ENCODE results near the gene EIF2S3. TPM values are rescaled to one million over a fixed set of nuclear protein-coding genes. Genes with fewer than 3 reads are reported as not detected.

The EIF2S3 gene
- total and polyA plus RNA-seq, 2 of the 13 experiments (the other 11 are each of a cell fraction or from before 2014, with no cell fraction given) = 61.0 to 183 TPM

DNA sequence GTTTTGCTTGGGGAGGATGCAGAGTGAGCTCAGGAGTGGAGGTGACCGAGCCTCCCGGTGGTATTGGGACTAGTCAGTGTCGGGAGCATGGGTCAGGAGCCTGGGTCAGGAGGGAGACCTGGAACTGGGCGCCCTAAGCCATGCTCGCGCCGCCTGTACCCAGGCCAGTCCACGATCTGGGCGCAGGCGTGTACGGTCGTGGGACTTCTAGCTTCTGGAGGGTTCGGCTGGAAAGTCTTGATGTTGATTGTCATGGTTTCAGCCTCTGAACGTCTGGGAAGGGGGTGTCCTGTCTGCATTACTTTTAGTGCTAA is 244 bp downstream of the EIF2S3 start (continued):
- TF ChIP-seq POLR2AphosphoS2 (IDR thresholded peaks at IDR 0.05; ENCODE audit: low read depth, low read length) = no peak
- TF ChIP-seq, protein P1, sequence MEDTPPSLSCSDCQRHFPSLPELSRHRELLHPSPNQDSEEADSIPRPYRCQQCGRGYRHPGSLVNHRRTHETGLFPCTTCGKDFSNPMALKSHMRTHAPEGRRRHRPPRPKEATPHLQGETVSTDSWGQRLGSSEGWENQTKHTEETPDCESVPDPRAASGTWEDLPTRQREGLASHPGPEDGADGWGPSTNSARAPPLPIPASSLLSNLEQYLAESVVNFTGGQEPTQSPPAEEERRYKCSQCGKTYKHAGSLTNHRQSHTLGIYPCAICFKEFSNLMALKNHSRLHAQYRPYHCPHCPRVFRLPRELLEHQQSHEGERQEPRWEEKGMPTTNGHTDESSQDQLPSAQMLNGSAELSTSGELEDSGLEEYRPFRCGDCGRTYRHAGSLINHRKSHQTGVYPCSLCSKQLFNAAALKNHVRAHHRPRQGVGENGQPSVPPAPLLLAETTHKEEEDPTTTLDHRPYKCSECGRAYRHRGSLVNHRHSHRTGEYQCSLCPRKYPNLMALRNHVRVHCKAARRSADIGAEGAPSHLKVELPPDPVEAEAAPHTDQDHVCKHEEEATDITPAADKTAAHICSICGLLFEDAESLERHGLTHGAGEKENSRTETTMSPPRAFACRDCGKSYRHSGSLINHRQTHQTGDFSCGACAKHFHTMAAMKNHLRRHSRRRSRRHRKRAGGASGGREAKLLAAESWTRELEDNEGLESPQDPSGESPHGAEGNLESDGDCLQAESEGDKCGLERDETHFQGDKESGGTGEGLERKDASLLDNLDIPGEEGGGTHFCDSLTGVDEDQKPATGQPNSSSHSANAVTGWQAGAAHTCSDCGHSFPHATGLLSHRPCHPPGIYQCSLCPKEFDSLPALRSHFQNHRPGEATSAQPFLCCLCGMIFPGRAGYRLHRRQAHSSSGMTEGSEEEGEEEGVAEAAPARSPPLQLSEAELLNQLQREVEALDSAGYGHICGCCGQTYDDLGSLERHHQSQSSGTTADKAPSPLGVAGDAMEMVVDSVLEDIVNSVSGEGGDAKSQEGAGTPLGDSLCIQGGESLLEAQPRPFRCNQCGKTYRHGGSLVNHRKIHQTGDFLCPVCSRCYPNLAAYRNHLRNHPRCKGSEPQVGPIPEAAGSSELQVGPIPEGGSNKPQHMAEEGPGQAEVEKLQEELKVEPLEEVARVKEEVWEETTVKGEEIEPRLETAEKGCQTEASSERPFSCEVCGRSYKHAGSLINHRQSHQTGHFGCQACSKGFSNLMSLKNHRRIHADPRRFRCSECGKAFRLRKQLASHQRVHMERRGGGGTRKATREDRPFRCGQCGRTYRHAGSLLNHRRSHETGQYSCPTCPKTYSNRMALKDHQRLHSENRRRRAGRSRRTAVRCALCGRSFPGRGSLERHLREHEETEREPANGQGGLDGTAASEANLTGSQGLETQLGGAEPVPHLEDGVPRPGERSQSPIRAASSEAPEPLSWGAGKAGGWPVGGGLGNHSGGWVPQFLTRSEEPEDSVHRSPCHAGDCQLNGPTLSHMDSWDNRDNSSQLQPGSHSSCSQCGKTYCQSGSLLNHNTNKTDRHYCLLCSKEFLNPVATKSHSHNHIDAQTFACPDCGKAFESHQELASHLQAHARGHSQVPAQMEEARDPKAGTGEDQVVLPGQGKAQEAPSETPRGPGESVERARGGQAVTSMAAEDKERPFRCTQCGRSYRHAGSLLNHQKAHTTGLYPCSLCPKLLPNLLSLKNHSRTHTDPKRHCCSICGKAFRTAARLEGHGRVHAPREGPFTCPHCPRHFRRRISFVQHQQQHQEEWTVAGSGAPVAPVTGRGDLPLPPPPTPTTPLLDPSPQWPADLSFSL (CRISPR knock-in tag; IDR thresholded peaks at IDR 0.05) = no peak
- TF ChIP-seq KDM2A (CRISPR knock-in tag; IDR thresholded peaks at IDR 0.05; ENCODE audit: borderline replicate concordance, low read depth) = no peak
- TF ChIP-seq NFYC (CRISPR knock-in tag; IDR thresholded peaks at IDR 0.05) = no peak
- TF ChIP-seq GTF2F1 (IDR thresholded peaks at IDR 0.05; ENCODE audit: low read length) = no peak
- TF ChIP-seq TEAD3 (CRISPR knock-in tag; optimal IDR thresholded peaks at IDR 0.05; ENCODE audit: borderline replicate concordance) = no peak
- TF ChIP-seq, protein P2, sequence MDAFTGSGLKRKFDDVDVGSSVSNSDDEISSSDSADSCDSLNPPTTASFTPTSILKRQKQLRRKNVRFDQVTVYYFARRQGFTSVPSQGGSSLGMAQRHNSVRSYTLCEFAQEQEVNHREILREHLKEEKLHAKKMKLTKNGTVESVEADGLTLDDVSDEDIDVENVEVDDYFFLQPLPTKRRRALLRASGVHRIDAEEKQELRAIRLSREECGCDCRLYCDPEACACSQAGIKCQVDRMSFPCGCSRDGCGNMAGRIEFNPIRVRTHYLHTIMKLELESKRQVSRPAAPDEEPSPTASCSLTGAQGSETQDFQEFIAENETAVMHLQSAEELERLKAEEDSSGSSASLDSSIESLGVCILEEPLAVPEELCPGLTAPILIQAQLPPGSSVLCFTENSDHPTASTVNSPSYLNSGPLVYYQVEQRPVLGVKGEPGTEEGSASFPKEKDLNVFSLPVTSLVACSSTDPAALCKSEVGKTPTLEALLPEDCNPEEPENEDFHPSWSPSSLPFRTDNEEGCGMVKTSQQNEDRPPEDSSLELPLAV (CRISPR knock-in tag; conservative IDR thresholded peaks at IDR 0.05; ENCODE audit: low read depth) = no peak
- no peak for TF ChIP-seq ZBTB42 (CRISPR knock-in tag; IDR thresholded peaks at IDR 0.05)
- TF ChIP-seq ZNF451 (CRISPR knock-in tag; IDR thresholded peaks at IDR 0.05) = no peak
- no peak for TF ChIP-seq POLR2G (IDR thresholded peaks at IDR 0.05; ENCODE audit: low read depth, low read length)
- TF ChIP-seq, protein P3, sequence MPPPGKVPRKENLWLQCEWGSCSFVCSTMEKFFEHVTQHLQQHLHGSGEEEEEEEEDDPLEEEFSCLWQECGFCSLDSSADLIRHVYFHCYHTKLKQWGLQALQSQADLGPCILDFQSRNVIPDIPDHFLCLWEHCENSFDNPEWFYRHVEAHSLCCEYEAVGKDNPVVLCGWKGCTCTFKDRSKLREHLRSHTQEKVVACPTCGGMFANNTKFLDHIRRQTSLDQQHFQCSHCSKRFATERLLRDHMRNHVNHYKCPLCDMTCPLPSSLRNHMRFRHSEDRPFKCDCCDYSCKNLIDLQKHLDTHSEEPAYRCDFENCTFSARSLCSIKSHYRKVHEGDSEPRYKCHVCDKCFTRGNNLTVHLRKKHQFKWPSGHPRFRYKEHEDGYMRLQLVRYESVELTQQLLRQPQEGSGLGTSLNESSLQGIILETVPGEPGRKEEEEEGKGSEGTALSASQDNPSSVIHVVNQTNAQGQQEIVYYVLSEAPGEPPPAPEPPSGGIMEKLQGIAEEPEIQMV (CRISPR knock-in tag; IDR thresholded peaks at IDR 0.05; ENCODE audit: low read depth) = no peak
- 0 out of 2 replicates have a peak, but pooled peaks have one; percentile 39 for TF ChIP-seq NRL (CRISPR knock-in tag; IDR thresholded peaks at IDR 0.05; ENCODE audit: borderline replicate concordance)
- TF ChIP-seq, protein P4, sequence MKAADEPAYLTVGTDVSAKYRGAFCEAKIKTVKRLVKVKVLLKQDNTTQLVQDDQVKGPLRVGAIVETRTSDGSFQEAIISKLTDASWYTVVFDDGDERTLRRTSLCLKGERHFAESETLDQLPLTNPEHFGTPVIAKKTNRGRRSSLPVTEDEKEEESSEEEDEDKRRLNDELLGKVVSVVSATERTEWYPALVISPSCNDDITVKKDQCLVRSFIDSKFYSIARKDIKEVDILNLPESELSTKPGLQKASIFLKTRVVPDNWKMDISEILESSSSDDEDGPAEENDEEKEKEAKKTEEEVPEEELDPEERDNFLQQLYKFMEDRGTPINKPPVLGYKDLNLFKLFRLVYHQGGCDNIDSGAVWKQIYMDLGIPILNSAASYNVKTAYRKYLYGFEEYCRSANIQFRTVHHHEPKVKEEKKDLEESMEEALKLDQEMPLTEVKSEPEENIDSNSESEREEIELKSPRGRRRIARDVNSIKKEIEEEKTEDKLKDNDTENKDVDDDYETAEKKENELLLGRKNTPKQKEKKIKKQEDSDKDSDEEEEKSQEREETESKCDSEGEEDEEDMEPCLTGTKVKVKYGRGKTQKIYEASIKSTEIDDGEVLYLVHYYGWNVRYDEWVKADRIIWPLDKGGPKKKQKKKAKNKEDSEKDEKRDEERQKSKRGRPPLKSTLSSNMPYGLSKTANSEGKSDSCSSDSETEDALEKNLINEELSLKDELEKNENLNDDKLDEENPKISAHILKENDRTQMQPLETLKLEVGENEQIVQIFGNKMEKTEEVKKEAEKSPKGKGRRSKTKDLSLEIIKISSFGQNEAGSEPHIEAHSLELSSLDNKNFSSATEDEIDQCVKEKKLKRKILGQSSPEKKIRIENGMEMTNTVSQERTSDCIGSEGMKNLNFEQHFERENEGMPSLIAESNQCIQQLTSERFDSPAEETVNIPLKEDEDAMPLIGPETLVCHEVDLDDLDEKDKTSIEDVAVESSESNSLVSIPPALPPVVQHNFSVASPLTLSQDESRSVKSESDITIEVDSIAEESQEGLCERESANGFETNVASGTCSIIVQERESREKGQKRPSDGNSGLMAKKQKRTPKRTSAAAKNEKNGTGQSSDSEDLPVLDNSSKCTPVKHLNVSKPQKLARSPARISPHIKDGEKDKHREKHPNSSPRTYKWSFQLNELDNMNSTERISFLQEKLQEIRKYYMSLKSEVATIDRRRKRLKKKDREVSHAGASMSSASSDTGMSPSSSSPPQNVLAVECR (CRISPR knock-in tag; IDR thresholded peaks at IDR 0.05; ENCODE audit: borderline replicate concordance) = peak; percentile 48; the same call in 1 of the 2 replicates
- TF ChIP-seq, protein P5, sequence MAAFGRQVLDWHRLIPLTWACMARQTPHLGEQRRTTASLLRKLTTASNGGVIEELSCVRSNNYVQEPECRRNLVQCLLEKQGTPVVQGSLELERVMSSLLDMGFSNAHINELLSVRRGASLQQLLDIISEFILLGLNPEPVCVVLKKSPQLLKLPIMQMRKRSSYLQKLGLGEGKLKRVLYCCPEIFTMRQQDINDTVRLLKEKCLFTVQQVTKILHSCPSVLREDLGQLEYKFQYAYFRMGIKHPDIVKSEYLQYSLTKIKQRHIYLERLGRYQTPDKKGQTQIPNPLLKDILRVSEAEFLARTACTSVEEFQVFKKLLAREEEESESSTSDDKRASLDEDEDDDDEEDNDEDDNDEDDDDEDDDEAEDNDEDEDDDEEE (CRISPR knock-in tag; IDR thresholded peaks at IDR 0.05) = no peak
